GM12878 (cell line): ENCODE results near the gene SDF4. TPM values are rescaled to one million over a fixed set of nuclear protein-coding genes. Genes with fewer than 3 reads are reported as not detected.

ENCODE experiments used
- ATAC-seq: fragments of 200-7000 bp; cut with Tn5 transposase; 3 replicates; pipeline ENCODE4 v1.9.1; 2020; ENCODE audit warnings: mild to moderate bottlenecking, moderate library complexity
- BruUV-seq: library from RNA; stranded (reverse); fragments of 400-500 nt; replicated peaks from 2 replicates; lab custom pipeline; 2021; lab: Mats Ljungman, UMichigan
- CTCF ChIA-PET: fragments of 300-600 bp; sonication (Branson Sonifier 250); formaldehyde crosslinking; extraction: SDS; loops from one replicate; lab custom pipeline; 2021; ENCODE audit warnings: inconsistent platforms; lab: Yijun Ruan, JAX
- POLR2A ChIA-PET: fragments of 350-600 bp; formaldehyde crosslinking; extraction: SDS; loops from one replicate; lab custom pipeline; 2021; ENCODE audit warnings: inconsistent platforms; lab: Charles Lee
- RAD21 ChIA-PET: fragments of 300-600 bp; sonication (Branson Sonifier 250); formaldehyde crosslinking; loops from one replicate; lab custom pipeline; 2023; ENCODE audit warnings: antibody characterized with exemption; ENCODE audit not compliant: unreplicated experiment; lab: Charles Lee
- SMC1A ChIA-PET: fragments of 300-600 bp; sonication (Branson Sonifier 250); formaldehyde crosslinking; loops from one replicate; lab custom pipeline; 2023; ENCODE audit not compliant: unreplicated experiment, uncharacterized antibody; lab: Charles Lee
- DNase-seq: peaks from one replicate; pipeline ENCODE4 v3.0.0-alpha.2; 2011; ENCODE audit warnings: low read depth, low spot score
- FAIRE-seq: peaks from 3 replicates; lab custom pipeline; 2011; peaks lifted over from hg19 to GRCh38; lab: Jason Lieb, UNC
- H2AFZ ChIP-seq: 2 replicates; pipeline ENCODE4 v1.6.0; 2011; ENCODE audit warnings: low read depth, low read length, control low read depth; ENCODE audit not compliant: control insufficient read depth
- H3K27ac ChIP-seq: 2 replicates; pipeline ENCODE4 v1.5.1; 2011; ENCODE audit warnings: control low read depth; ENCODE audit not compliant: control insufficient read depth, insufficient read depth
- H3K27me3 ChIP-seq, 2 experiments: replicated peaks in 1 of 2; 2 replicates each; pipeline versions ENCODE4 v1.6.0 to v1.6.1; 2011; ENCODE audit warnings: low read length in 1 of 2; ENCODE audit not compliant: control insufficient read depth in 2 of 2, insufficient read depth in 2 of 2
- H3K36me3 ChIP-seq, 2 experiments: 2 replicates each; pipeline ENCODE4 v1.5.1; 2011; ENCODE audit warnings: low read length in 1 of 2; ENCODE audit not compliant: control insufficient read depth in 2 of 2, insufficient read depth in 2 of 2
- H3K4me1 ChIP-seq: 2 replicates; pipeline ENCODE4 v1.6.1; 2011; ENCODE audit warnings: mild to moderate bottlenecking, low read length, moderate library complexity, mixed read lengths; ENCODE audit not compliant: control insufficient read depth, insufficient read depth
- H3K4me2 ChIP-seq: 2 replicates; pipeline ENCODE4 v1.6.0; 2011; ENCODE audit warnings: control low read depth; ENCODE audit not compliant: control insufficient read depth, insufficient read depth
- H3K4me3 ChIP-seq: fragments of 200-600 bp; sonication (generic); 2 replicates; pipeline ENCODE4 v1.5.1; 2016
- H3K79me2 ChIP-seq: 2 replicates; pipeline ENCODE4 v1.6.0; 2011; ENCODE audit warnings: low read length; ENCODE audit not compliant: control insufficient read depth, insufficient read depth
- H3K9ac ChIP-seq: 2 replicates; pipeline ENCODE4 v1.8.0; 2011; ENCODE audit warnings: low read length, control low read depth, mixed read lengths; ENCODE audit not compliant: control insufficient read depth, insufficient read depth
- H3K9me3 ChIP-seq: replicated peaks from 3 replicates; pipeline ENCODE4 v1.5.1; 2011; ENCODE audit warnings: mild to moderate bottlenecking, low read length; ENCODE audit not compliant: control insufficient read depth, insufficient read depth
- H4K20me1 ChIP-seq: 2 replicates; pipeline ENCODE4 v1.6.0; 2011; ENCODE audit not compliant: control insufficient read depth, insufficient read depth
- CHD1 ChIP-seq: IDR thresholded peaks from 2 replicates; pipeline ENCODE4 v1.6.1; 2012; ENCODE audit warnings: low read depth, low read length, improper control_type of control experiment
- EED ChIP-seq: sonication (generic); IDR thresholded peaks from 2 replicates; pipeline ENCODE4 v1.6.1; 2016; ENCODE audit warnings: antibody characterized with exemption, low read depth
- EP300 ChIP-seq, 2 experiments: fragments of 150-350 bp in 1 of 2; IDR thresholded peaks; 2 replicates each; pipeline ENCODE4 v1.6.1; 2011 to 2012; ENCODE audit warnings: low read depth in 2 of 2, low read length in 2 of 2, borderline replicate concordance in 1 of 2, improper control_type of control experiment in 1 of 2, inconsistent platforms in 1 of 2; ENCODE audit not compliant: control insufficient read depth in 1 of 2
- SKIL ChIP-seq: fragments of 450-650 bp; IDR thresholded peaks from 2 replicates; pipeline ENCODE4 v1.6.1; 2017; ENCODE audit warnings: mild to moderate bottlenecking, low read depth, inconsistent platforms; ENCODE audit not compliant: poor library complexity, severe bottlenecking
- SREBF2 ChIP-seq: IDR thresholded peaks from 2 replicates; pipeline ENCODE4 v1.6.1; 2012; ENCODE audit warnings: mild to moderate bottlenecking, low read length
- TAF1 ChIP-seq: IDR thresholded peaks from 2 replicates; pipeline ENCODE4 v1.6.1; 2011; ENCODE audit warnings: mild to moderate bottlenecking, low read depth, low read length, borderline replicate concordance
- TCF7 ChIP-seq: IDR thresholded peaks from 2 replicates; pipeline ENCODE4 v1.6.1; 2014; ENCODE audit warnings: antibody characterized with exemption, borderline replicate concordance
- ZBTB33 ChIP-seq: fragments of 450-650 bp; IDR thresholded peaks from 2 replicates; pipeline ENCODE4 v1.6.1; 2017; ENCODE audit warnings: mild to moderate bottlenecking
- ZNF207 ChIP-seq: fragments of 450-650 bp; IDR thresholded peaks from 2 replicates; pipeline ENCODE4 v1.6.1; 2014; ENCODE audit warnings: antibody characterized with exemption, mild to moderate bottlenecking, borderline replicate concordance
- ZNF622 ChIP-seq: fragments of 450-650 bp; IDR thresholded peaks from 2 replicates; pipeline ENCODE4 v1.6.1; 2017; ENCODE audit warnings: mild to moderate bottlenecking, inconsistent platforms
- WGBS: methylation state at CpG from one replicate; pipeline ENCODE4 v1.1.6; 2016; ENCODE audit warnings: low lambda C conversion rate; ENCODE audit not compliant: insufficient replicate concordance, insufficient coverage; ENCODE audit errors: missing lambda C conversion rate; 5-methylcytosine and 5-hydroxymethylcytosine counted together
- in situ Hi-C: fragments of 300-500 bp; cut with MboI; formaldehyde crosslinking; loops from 9 replicates; pipeline ENCODE4 v1.14.3; 2018; ENCODE audit warnings: mixed read lengths
- intact Hi-C: fragments of 100-400 bp; cut with micrococcal nuclease; formaldehyde crosslinking; loops from one replicate; pipeline ENCODE4 v1.14.2; 2022; ENCODE audit not compliant: unreplicated experiment
- polyA plus RNA-seq, 11 experiments: library from polyadenylated mRNA; depleted of rRNA in 4 of 11; unstranded in 6 of 11; stranded (reverse) in 5 of 11; fragments of >200 nt; fragmentation: Nextera tagmentation in 4 of 11; fragmentation: Illumina TruSeq in 1 of 11; extraction: Ambion mirVana in 4 of 11; extraction: Trizol in 1 of 11; gene quantifications; 1 replicate in 1 of 11; 2 replicates in 10 of 11; pipeline versions ENCODE4 v1.2.1 to v1.2.3, GENCODE V29; 2011 to 2016; ENCODE audit warnings: inconsistent platforms in 2 of 11, missing spikeins in 2 of 11, low read depth in 1 of 11
- total RNA-seq, 4 experiments: library from RNA; depleted of rRNA in 3 of 4; stranded (reverse); fragments of >200 nt in 3 of 4; fragmentation: Illumina TruSeq in 1 of 4; extraction: Trizol in 1 of 4; gene quantifications; 2 replicates each; pipeline versions ENCODE4 v1.2.1 to v1.2.3, GENCODE V29; 2013 to 2021

The SDF4 gene
- total and polyA plus RNA-seq, 10 of the 15 experiments (the other 5 are each of a cell fraction or from before 2014, with no cell fraction given) = 0.44 to 97.2 (median 40.2) TPM

- peaks cover 50% of the 10 kb centered on the region for H3K79me2 ChIP-seq
- H3K4me3 ChIP-seq = no peak overlapping the region
- H3K9me3 ChIP-seq = no peaks in the 10 kb centered on the region; the same call in 2 of the 3 replicates
- H3K9ac ChIP-seq = no peak overlapping the region
- DNase-seq (no peak), FAIRE-seq (no peak), ATAC-seq (no peak)
- ChIA-PET POLR2A (no interaction called here), CTCF (no interaction called here), SMC1A (no interaction called here), RAD21 (no interaction called here)
- H3K4me1 ChIP-seq = peaks cover 4% of the 10 kb centered on the region
- H2AFZ ChIP-seq = no peak overlapping the region
- BruUV-seq = no TSS peak
- in situ Hi-C loops (no loop called here), intact Hi-C loops (no loop called here)
- no peaks in the 10 kb centered on the region for H3K27me3 ChIP-seq
- no peak for TF ChIP-seq SKIL
- TF ChIP-seq SREBF2 = no peak
- TF ChIP-seq ZNF622 = no peak
- no peak for TF ChIP-seq TCF7
- no peak for TF ChIP-seq EED
- no peak for TF ChIP-seq ZNF207
- no peak for TF ChIP-seq TAF1
- TF ChIP-seq EP300 (IDR thresholded peaks at IDR 0.05; ENCODE audit: borderline replicate concordance in 1 of 2, control insufficient read depth in 1 of 2, low read depth in 2 of 2, low read length in 2 of 2) = no peak
- no peak for TF ChIP-seq ZBTB33
- TF ChIP-seq CHD1 = no peak
- no peak overlapping the region; the same call in 1 of the 2 replicates for H3K4me2 ChIP-seq
- WGBS = 98% methylated on average over 18 of the region's 30 CpGs
- peaks cover 4 to 31% of the 10 kb centered on the region in 2 experiments; a peak in 3 of 4 replicates for H3K36me3 ChIP-seq
- H4K20me1 ChIP-seq = no peaks in the 10 kb centered on the region
- H3K27ac ChIP-seq = no peak overlapping the region
Measured at GRCh38 chr1:1228187-1228586, 3.6 kb downstream of the SDF4 start.
